Activated gamma-delta T cell (primary cell): ENCODE data around the gene CCDC40.
"Not testable (repeated sequence)": the region's sequence is repeated elsewhere in the genome, so short reads cannot be mapped to it uniquely, and the experiment has no call there.

Source experiments
- DNase-seq: peaks from one replicate; lab custom pipeline; 2025; lab: John Stamatoyannopoulos, UW
- total RNA-seq, 2 donors: gene quantifications; one replicate each; lab custom pipeline; 2026; lab: John Stamatoyannopoulos, UW

Gene CCDC40
- total RNA-seq = 1.3 to 2.0 reads per million in 2 donors

- peak; percentile 72 for DNase-seq
Measured at GRCh38 chr17:80035937-80036714, at the start of gene CCDC40. Gene CCDC40, plus strand, starts transcription at chr17:80036642. Its CDS starts 21 bp downstream, at chr17:80036663.

GRCh38 chr17:79987187-79987934 lies 49.1 kb upstream of the CCDC40 start:
- no peak for DNase-seq

- DNase-seq = no peak
Measured at GRCh38 chr17:79987935-79988184, 48.6 kb upstream of the CCDC40 start.

- no peak for DNase-seq
Measured at GRCh38 chr17:79988185-79988971, 48.1 kb upstream of the CCDC40 start.

- DNase-seq = no peak
Measured at GRCh38 chr17:79989106-79989835, 47.2 kb upstream of the CCDC40 start.

GRCh38 chr17:79990051-79990592 lies 46.3 kb upstream of the CCDC40 start:
- DNase-seq = no peak

- no peak for DNase-seq
Measured at GRCh38 chr17:79990704-79991103, 45.7 kb upstream of the CCDC40 start.

GRCh38 chr17:79991140-79991923 lies 45.1 kb upstream of the CCDC40 start:
- peak; percentile 44 for DNase-seq

GRCh38 chr17:79991924-79992648 lies 44.4 kb upstream of the CCDC40 start:
- no peak for DNase-seq

- DNase-seq = no peak
Measured at GRCh38 chr17:79992649-79993389, 43.6 kb upstream of the CCDC40 start.

GRCh38 chr17:79993390-79994227 lies 42.8 kb upstream of the CCDC40 start:
- DNase-seq = no peak

- not testable (repeated sequence) for DNase-seq
Measured at GRCh38 chr17:79994228-79994569, 42.2 kb upstream of the CCDC40 start.

- DNase-seq = no peak
Measured at GRCh38 chr17:79994602-79995001, 41.8 kb upstream of the CCDC40 start.

- no peak for DNase-seq
Measured at GRCh38 chr17:79995696-79996095, 40.7 kb upstream of the CCDC40 start.

- no peak for DNase-seq
Measured at GRCh38 chr17:79996291-79996690, 40.2 kb upstream of the CCDC40 start.

- peak; percentile 39 for DNase-seq
Measured at GRCh38 chr17:79997011-79997660, 39.3 kb upstream of the CCDC40 start.

- no peak for DNase-seq
Measured at GRCh38 chr17:80000136-80000535, 36.3 kb upstream of the CCDC40 start.
